Keratinocyte (primary cell): ENCODE measurements around the gene BCL2L1. TPM values are rescaled to one million over a fixed set of nuclear protein-coding genes. Genes with fewer than 3 reads are reported as not detected.
A peak's percentile ranks its signal among the peaks of the same experiment; 100 is the strongest.

Source experiments
- DNase-seq: peaks from one replicate; pipeline ENCODE4 v3.0.0-alpha.2; 2011; ENCODE audit warnings: low read depth, missing footprints, low spot score
- FAIRE-seq: peaks from 2 replicates; lab custom pipeline; 2011; peaks lifted over from hg19 to GRCh38; lab: Jason Lieb, UNC
- H2AFZ ChIP-seq: 2 replicates; pipeline ENCODE4 v1.6.0; 2012; ENCODE audit warnings: low read length, control low read depth, inconsistent platforms; ENCODE audit not compliant: control insufficient read depth
- H3K27ac ChIP-seq: 2 replicates; pipeline ENCODE4 v1.5.1; 2011; ENCODE audit warnings: low read length; ENCODE audit not compliant: control insufficient read depth, insufficient read depth
- H3K27me3 ChIP-seq: 3 replicates; pipeline ENCODE4 v1.6.0; 2011; ENCODE audit warnings: low read length; ENCODE audit not compliant: control insufficient read depth, insufficient read depth; ENCODE audit errors: extremely low read depth
- H3K36me3 ChIP-seq, 2 experiments: 2 replicates in 1 of 2; 3 replicates in 1 of 2; pipeline ENCODE4 v1.5.1; 2011; ENCODE audit warnings: low read length in 2 of 2, mild to moderate bottlenecking in 1 of 2; ENCODE audit not compliant: control insufficient read depth in 2 of 2, insufficient read depth in 2 of 2; ENCODE audit errors: extremely low read depth in 1 of 2
- H3K4me1 ChIP-seq: 3 replicates; pipeline ENCODE4 v1.5.1; 2011; ENCODE audit warnings: low read length; ENCODE audit not compliant: control insufficient read depth, insufficient read depth; ENCODE audit errors: extremely low read depth
- H3K4me2 ChIP-seq: 3 replicates; pipeline ENCODE4 v1.6.0; 2011; ENCODE audit warnings: low read depth, low read length; ENCODE audit not compliant: control insufficient read depth, insufficient read depth; ENCODE audit errors: extremely low read depth
- H3K4me3 ChIP-seq, 3 experiments: fragments of 200-600 bp in 1 of 3; sonication (generic) in 1 of 3; 2 replicates in 2 of 3; 3 replicates in 1 of 3; pipeline ENCODE4 v1.5.1; 2011 to 2016; ENCODE audit warnings: low read length in 3 of 3, mild to moderate bottlenecking in 3 of 3, control low read depth in 2 of 3, inconsistent platforms in 1 of 3, low read depth in 1 of 3, mixed read lengths in 1 of 3, mixed run types in 1 of 3, moderate library complexity in 1 of 3; ENCODE audit not compliant: control insufficient read depth in 2 of 3, insufficient read depth in 2 of 3; ENCODE audit errors: extremely low read depth in 1 of 3
- H3K79me2 ChIP-seq: 2 replicates; pipeline ENCODE4 v1.6.0; 2012; ENCODE audit warnings: low read length; ENCODE audit not compliant: control insufficient read depth, insufficient read depth
- H3K9ac ChIP-seq: 3 replicates; pipeline ENCODE4 v1.6.0; 2011; ENCODE audit warnings: low read length; ENCODE audit not compliant: control insufficient read depth, insufficient read depth; ENCODE audit errors: extremely low read depth
- H3K9me1 ChIP-seq: 3 replicates; pipeline ENCODE4 v1.6.0; 2011; ENCODE audit warnings: low read length; ENCODE audit not compliant: control insufficient read depth, insufficient read depth; ENCODE audit errors: extremely low read depth
- H3K9me3 ChIP-seq: 2 replicates; pipeline ENCODE4 v1.5.1; 2012; ENCODE audit warnings: low read depth, low read length; ENCODE audit not compliant: control insufficient read depth
- H4K20me1 ChIP-seq: 3 replicates; pipeline ENCODE4 v1.6.0; 2011; ENCODE audit warnings: low read length; ENCODE audit not compliant: control insufficient read depth, insufficient read depth; ENCODE audit errors: extremely low read depth
- EZH2 ChIP-seq: IDR thresholded peaks from one replicate; pipeline ENCODE4 v1.6.1; 2012; ENCODE audit warnings: inconsistent platforms, mild to moderate bottlenecking, low read length, moderate library complexity
- dilution Hi-C: fragments of 300-500 bp; cut with MboI; formaldehyde crosslinking; loops from one replicate; pipeline ENCODE4 v1.7.0; 2020; ENCODE audit warnings: low sequenced_read_pairs; ENCODE audit not compliant: extremely low pct_ligation_motif_present
- polyA plus RNA-seq, 5 experiments: library from polyadenylated mRNA; depleted of rRNA in 3 of 5; stranded (reverse) in 3 of 5; stranded (forward) in 1 of 5; unstranded in 1 of 5; fragments of >200 nt; gene quantifications; 1 replicate in 1 of 5; 2 replicates in 3 of 5; 3 replicates in 1 of 5; pipeline versions ENCODE4 v1.2.1 to v1.2.3, GENCODE V29; 2011 to 2012; ENCODE audit warnings: missing spikeins in 2 of 5, low read depth in 1 of 5, low replicate concordance in 1 of 5
- TF ChIP-seq, protein P1 (sequence below), 3 experiments: IDR thresholded peaks in 1 of 3; conservative IDR thresholded peaks in 1 of 3; optimal IDR thresholded peaks in 1 of 3; 2 replicates in 2 of 3; 3 replicates in 1 of 3; pipeline versions ENCODE3 to v1.5.1; 2011; ENCODE audit warnings: low read length in 3 of 3, mild to moderate bottlenecking in 3 of 3, moderate library complexity in 2 of 3, control low read depth in 1 of 3, inconsistent platforms in 1 of 3; ENCODE audit not compliant: insufficient read depth in 2 of 3; ENCODE audit errors: extremely low read depth in 1 of 3

Gene BCL2L1
- polyA plus RNA-seq, 1 donor (not counting 4 experiments of a cell fraction or from before 2014, with no cell fraction given), result 109 TPM

DNA sequence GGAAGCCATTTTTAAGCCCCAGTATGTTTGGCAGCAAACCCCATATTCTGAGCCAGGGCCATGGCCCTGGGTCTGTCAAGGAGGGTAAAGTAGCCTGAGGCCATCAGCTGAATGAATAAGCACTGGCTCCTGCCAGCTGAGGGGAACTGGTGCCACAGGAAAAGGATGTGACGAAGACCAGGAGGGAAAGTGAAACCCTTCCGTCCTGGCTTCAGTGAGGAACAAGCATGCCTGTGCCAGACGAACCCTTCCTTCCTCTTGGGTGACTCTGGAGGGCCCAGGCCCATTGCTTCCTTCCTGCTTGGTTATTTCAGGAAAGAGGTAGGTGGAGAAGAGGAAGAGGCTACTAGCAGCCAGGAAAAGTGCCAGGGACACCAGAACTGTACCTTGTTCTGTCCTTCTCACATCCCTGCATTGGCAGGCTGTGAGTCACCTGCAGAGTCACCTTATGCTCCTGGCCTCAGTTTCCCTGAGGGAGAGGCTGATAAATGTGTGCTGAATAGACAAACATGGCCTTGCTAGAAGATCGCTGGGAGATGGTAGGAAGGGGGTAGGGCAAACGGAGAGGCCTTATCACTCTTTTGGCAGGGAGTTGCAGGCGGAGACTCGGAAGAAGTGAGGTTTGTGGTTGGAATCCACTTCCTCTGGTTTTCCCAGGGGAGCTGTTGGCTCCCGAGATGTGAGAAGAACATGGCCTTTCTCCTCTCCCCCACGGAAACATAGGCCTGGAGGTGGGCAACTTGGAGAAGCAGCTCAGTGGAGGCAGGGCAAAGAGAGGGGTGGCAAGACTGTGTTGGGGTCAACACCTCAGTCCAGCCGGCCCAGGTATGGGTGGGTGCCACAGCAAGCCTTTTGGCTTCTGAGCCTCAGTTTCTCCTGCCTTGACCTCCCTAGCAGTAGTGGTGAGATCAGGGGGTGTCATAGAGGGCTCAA is 47.5 kb downstream of the BCL2L1 start:
- dilution Hi-C loops, result no loop called here
- TF ChIP-seq, protein P1, sequence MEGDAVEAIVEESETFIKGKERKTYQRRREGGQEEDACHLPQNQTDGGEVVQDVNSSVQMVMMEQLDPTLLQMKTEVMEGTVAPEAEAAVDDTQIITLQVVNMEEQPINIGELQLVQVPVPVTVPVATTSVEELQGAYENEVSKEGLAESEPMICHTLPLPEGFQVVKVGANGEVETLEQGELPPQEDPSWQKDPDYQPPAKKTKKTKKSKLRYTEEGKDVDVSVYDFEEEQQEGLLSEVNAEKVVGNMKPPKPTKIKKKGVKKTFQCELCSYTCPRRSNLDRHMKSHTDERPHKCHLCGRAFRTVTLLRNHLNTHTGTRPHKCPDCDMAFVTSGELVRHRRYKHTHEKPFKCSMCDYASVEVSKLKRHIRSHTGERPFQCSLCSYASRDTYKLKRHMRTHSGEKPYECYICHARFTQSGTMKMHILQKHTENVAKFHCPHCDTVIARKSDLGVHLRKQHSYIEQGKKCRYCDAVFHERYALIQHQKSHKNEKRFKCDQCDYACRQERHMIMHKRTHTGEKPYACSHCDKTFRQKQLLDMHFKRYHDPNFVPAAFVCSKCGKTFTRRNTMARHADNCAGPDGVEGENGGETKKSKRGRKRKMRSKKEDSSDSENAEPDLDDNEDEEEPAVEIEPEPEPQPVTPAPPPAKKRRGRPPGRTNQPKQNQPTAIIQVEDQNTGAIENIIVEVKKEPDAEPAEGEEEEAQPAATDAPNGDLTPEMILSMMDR (optimal IDR thresholded peaks at IDR 0.05 in 1 of 3, IDR thresholded peaks at IDR 0.05 in 1 of 3, conservative IDR thresholded peaks at IDR 0.05 in 1 of 3; ENCODE audit: extremely low read depth in 1 of 3, insufficient read depth in 2 of 3, low read length in 3 of 3), result no peak
- TF ChIP-seq EZH2, result no peak
- peak overlapping the region; percentile 16 for H3K9ac ChIP-seq
- H3K79me2 ChIP-seq, result peaks cover 85% of the 10 kb centered on the region
- H3K27me3 ChIP-seq, result no peaks in the 10 kb centered on the region
- H3K4me2 ChIP-seq, result peak overlapping the region; percentile 45
- H3K36me3 ChIP-seq, result peaks cover 24 to 36% of the 10 kb centered on the region in 2 experiments
- H3K4me1 ChIP-seq, result peaks cover 42% of the 10 kb centered on the region
- peaks cover 3% of the 10 kb centered on the region for H3K9me1 ChIP-seq
- peak overlapping the region; percentile 45 for H3K27ac ChIP-seq
- no peak overlapping the region for H2AFZ ChIP-seq
- H4K20me1 ChIP-seq, result peaks cover 4% of the 10 kb centered on the region
- H3K9me3 ChIP-seq, result no peaks in the 10 kb centered on the region
- FAIRE-seq, result no peak
- DNase-seq, result peak; percentile 56
- peak overlapping the region in 2 of 3 experiments; percentile 10 to 40 for H3K4me3 ChIP-seq

DNA sequence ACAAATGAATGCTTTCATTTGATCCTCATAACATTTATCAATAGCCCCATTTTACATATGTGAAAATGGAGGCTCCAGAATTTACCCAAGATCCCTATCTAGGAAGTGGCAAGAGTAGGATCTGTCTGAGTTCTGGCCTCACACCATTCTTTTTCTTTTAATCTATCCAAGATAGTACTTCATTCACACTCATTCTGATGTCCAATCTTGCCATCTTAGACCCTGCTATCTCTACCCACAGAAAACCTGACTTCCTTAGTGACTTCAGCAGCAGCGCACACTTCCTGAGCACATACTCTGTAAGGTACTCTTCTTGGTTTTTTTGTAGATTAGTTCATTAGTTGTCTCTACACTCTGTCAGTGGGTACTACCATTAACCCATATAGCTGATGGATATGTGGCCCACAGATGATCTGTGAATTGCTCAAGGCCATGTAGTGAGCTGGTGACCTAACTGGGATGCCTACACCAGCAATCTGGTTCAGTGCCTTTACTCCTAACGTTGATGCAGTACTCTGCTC is 48.7 kb downstream of the BCL2L1 start:
- Histone ChIP-seq H3K27me3 (no peaks in the 10 kb centered on the region), H3K36me3 (peaks cover 29 to 44% of the 10 kb centered on the region in 2 experiments), H3K4me3 (no peak overlapping the region), H3K9me1 (peaks cover 3% of the 10 kb centered on the region), H2AFZ (no peak overlapping the region), H3K4me1 (peaks cover 35% of the 10 kb centered on the region), H3K9me3 (no peaks in the 10 kb centered on the region), H3K9ac (no peak overlapping the region), H3K27ac (no peak overlapping the region), H3K79me2 (peaks cover 89% of the 10 kb centered on the region), H3K4me2 (no peak overlapping the region), H4K20me1 (peaks cover 6% of the 10 kb centered on the region)
- DNase-seq (no peak), FAIRE-seq (no peak)
- no peak for TF ChIP-seq EZH2
- TF ChIP-seq, protein P1 (optimal IDR thresholded peaks at IDR 0.05 in 1 of 3, IDR thresholded peaks at IDR 0.05 in 1 of 3, conservative IDR thresholded peaks at IDR 0.05 in 1 of 3; ENCODE audit: extremely low read depth in 1 of 3, insufficient read depth in 2 of 3, low read length in 3 of 3), result no peak
- dilution Hi-C loops, result no loop called here
